ENCODE measurements around the gene C22orf39. TPM values are rescaled to one million over a fixed set of nuclear protein-coding genes. Genes with fewer than 3 reads are reported as not detected.
A peak's percentile ranks its signal among the peaks of the same experiment; 100 is the strongest.
"Not testable (repeated sequence)": the region's sequence is repeated elsewhere in the genome, so short reads cannot be mapped to it uniquely, and the experiment has no call there.

C22orf39 gene
- total and polyA plus RNA-seq, 12 donors: 27.0 to 72.5 (median 44.4) TPM

DNA sequence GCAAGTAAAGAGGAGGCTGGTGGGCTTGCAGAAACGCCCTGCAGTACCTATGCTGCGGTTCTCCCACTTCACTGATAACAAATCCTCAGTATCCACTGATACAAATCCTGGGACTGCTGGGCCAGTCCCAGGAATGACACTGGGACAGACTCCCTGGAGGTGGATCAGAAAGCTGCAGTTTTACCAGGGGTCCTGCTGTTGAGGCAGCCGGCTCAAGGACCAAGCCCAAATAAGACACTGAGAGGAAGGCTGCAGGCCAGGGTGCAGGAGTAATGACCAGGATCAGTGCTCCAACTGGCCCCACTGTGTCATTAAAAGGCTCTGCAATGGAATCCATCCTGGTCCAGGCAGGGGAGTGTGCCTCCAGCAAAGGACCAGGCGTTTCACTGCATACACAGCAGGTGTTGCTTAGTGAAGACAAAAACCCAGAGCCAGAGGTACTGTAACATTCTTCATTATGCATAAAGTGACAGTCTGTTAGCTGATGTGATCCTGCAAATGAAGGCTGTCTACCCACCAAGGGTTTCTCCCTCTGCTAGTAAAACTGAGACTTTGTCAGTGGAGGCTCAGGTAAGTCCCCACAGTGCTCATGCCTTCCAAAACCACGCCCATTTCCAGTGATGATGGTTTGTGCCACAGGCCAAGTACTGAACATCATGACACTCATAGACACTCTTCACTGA is 1.4 kb upstream of the C22orf39 start:
- no peaks in the 10 kb centered on the region for H3K9me3 ChIP-seq (replicated peaks in 1 of 3)
- H3K4me3 ChIP-seq: no peak overlapping the region
- H3K27ac ChIP-seq: peak overlapping the region in 1 of 5 donors; percentile 96
- no peaks in the 10 kb centered on the region for H3K27me3 ChIP-seq
- H3K36me3 ChIP-seq (replicated peaks in 1 of 2): peaks cover 0 to 37% of the 10 kb centered on the region in 2 donors
- intact Hi-C loops (cut with DNase I): no loop called here
- 84 to 87% (median 86%) methylated on average over 4 to 5 of the region's 5 CpGs for WGBS, 4 donors
- H3K4me1 ChIP-seq (replicated peaks in 1 of 2): peaks cover 14 to 27% of the 10 kb centered on the region in 2 donors
- no peak for DNase-seq
- TF ChIP-seq, protein P1, sequence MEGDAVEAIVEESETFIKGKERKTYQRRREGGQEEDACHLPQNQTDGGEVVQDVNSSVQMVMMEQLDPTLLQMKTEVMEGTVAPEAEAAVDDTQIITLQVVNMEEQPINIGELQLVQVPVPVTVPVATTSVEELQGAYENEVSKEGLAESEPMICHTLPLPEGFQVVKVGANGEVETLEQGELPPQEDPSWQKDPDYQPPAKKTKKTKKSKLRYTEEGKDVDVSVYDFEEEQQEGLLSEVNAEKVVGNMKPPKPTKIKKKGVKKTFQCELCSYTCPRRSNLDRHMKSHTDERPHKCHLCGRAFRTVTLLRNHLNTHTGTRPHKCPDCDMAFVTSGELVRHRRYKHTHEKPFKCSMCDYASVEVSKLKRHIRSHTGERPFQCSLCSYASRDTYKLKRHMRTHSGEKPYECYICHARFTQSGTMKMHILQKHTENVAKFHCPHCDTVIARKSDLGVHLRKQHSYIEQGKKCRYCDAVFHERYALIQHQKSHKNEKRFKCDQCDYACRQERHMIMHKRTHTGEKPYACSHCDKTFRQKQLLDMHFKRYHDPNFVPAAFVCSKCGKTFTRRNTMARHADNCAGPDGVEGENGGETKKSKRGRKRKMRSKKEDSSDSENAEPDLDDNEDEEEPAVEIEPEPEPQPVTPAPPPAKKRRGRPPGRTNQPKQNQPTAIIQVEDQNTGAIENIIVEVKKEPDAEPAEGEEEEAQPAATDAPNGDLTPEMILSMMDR (IDR thresholded peaks at IDR 0.05): no peak
- no peak for TF ChIP-seq POLR2A (IDR thresholded peaks at IDR 0.05)

DNA sequence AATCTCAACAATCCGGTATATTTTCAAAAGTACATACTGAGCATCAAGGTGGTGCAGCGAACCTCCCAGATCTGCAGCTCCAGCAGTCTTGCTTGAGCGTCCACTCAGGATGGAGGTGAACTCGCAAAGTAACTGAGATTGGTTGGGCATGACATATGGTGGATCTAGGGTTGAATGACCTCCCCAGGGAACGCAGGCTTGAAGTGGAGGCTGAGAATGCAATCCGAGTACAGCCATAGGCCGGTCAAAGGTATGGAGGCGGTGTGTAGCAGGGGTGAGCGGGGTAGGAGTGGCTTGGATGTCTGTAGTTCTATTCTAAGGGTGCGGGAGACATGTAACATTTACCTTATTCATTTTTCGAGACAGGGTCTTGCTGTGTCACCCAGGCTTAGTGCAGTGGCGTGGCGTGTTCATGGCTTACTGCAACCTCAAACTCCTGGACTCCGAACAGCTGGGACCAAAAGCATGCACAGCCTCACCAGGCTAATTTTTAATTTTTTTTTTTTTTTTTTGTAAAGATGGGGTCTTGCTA is 631 bp upstream of the C22orf39 start:
- 19 to 24% (median 22%) methylated on average over 13 to 14 of the region's 14 CpGs for WGBS, 4 donors
- Histone ChIP-seq H3K36me3 (replicated peaks in 1 of 2) (peaks cover 0 to 37% of the 10 kb centered on the region in 2 donors), H3K4me3 (peak overlapping the region in 3 of 4 donors; percentile 49 to 81 (median 56)), H3K27me3 (no peaks in the 10 kb centered on the region), H3K9me3 (replicated peaks in 1 of 3) (no peaks in the 10 kb centered on the region), H3K4me1 (replicated peaks in 1 of 2) (peaks cover 14 to 27% of the 10 kb centered on the region in 2 donors), H3K27ac (peak overlapping the region; percentile 81 to 96 (median 94))
- TF ChIP-seq, protein P1 (IDR thresholded peaks at IDR 0.05): no peak
- TF ChIP-seq POLR2A (IDR thresholded peaks at IDR 0.05): no peak
- intact Hi-C loops (cut with DNase I): no loop called here
- DNase-seq: peak; percentile 35 to 81 (median 65)

DNA sequence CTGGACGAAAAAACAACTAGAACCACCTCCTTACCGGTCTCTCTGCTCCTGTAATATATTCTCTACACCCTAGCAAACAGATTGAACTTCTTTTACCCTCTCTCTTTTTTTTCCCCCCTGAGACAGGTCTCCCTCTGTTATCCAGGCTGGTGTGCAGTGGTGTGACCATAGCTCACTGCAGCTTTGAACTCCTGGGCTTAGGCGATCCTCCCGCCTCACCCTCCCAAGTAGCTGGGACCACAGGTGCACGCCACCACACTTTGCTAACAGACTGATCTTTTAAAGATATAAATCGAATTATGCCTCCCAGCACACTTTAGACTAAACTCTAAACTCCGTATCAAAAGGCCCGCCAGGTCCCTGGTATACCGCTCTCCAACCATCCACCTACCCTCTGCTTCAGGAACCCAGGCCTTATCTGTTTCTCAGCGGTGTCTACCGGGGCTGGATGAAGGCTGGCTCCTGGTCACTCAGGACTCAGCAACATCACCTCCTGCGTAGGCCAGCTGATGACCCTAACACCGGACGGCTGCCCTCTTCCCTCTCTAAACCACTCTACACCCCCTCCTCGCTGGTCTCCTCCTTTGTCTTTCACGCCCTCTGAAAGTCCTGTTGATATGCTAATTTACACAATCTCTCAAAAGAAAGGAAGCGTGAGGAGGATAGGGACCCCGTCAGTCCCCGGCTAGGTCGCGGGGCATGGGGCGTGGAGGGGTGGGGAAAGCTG is 745 bp downstream of the C22orf39 start:
- H3K4me1 ChIP-seq (replicated peaks in 1 of 2): peaks cover 14 to 27% of the 10 kb centered on the region in 2 donors
- intact Hi-C loops (cut with DNase I): no loop called here

DNA sequence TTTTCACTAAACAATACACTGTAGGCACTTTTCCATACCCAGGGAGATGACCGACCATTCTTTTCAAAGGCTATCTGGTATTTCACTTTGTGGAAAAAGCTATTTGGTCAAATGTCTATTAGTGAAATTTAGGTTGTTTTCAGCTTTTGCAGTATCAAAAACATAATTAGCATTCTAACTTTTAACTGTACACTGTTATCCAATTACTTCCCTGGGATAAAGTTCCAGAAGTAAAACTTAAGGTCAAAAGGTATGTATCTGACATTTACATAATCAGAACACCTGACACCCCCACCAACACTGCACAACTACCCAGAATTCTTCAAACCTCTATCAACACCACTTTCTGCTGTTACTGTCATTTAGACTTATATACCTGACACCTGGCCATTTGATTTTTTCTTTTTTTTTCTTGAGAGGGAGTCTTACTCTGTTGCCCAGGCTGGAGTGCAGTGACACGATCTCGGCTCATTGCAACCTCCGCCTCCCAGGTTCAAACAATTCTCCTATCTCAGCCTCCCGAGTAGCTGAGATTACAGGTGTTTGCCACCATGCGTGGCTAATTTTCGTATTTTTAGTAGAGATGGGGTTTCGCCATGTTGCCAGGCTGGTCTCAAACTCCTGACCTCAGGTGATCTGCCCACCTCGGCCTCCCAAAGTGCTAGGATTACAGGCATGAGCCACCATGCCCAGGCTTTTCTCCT is 2.1 kb downstream of the C22orf39 start:
- H3K27ac ChIP-seq; H3K4me3 ChIP-seq; intact Hi-C loops (cut with DNase I); H3K9me3 ChIP-seq (replicated peaks in 1 of 3); H3K27me3 ChIP-seq; DNase-seq: not testable (repeated sequence)
- Histone ChIP-seq H3K36me3 (replicated peaks in 1 of 2) (peaks cover 0 to 23% of the 10 kb centered on the region in 2 donors), H3K4me1 (replicated peaks in 1 of 2) (peaks cover 14 to 27% of the 10 kb centered on the region in 2 donors)
- WGBS, 4 donors: 92 to 99% (median 93%) methylated on average over 9 of the region's 9 CpGs

More for the DNA sequence above, 745 bp downstream of the C22orf39 start:
- no peaks in the 10 kb centered on the region for H3K27me3 ChIP-seq
- TF ChIP-seq POLR2A (IDR thresholded peaks at IDR 0.05): no peak
- TF ChIP-seq, protein P1 (IDR thresholded peaks at IDR 0.05): no peak
- no peaks in the 10 kb centered on the region for H3K9me3 ChIP-seq (replicated peaks in 1 of 3)
- H3K4me3 ChIP-seq: peak overlapping the region; percentile 49 to 81 (median 54)
- peak in 6 of 7 donors; percentile 24 to 70 (median 50) for DNase-seq
- WGBS, 4 donors: 23 to 34% (median 25%) methylated on average over 17 to 22 of the region's 22 CpGs
- H3K27ac ChIP-seq: peak overlapping the region; percentile 81 to 96 (median 94)
- peaks cover 0 to 24% of the 10 kb centered on the region in 2 donors for H3K36me3 ChIP-seq (replicated peaks in 1 of 2)
